Activated CD4-positive, alpha-beta T cell treated with anti-CD3 and anti-CD28 coated beads, Interleukin-2, amount 50 U/mL, for 1 hour (primary cell): ENCODE results near the gene MTCH1.

Experiments
- DNase-seq: peaks from one replicate; pipeline ENCODE4 v3.0.0-alpha.2; 2020

The MTCH1 gene

GRCh38 chr6:36989264-36989663 lies 3.3 kb upstream of the MTCH1 start:
- DNase-seq = no peak

GRCh38 chr6:36986704-36987047 lies 680 bp upstream of the MTCH1 start:
- no peak for DNase-seq

GRCh38 chr6:36985417-36985807 lies 584 bp downstream of the MTCH1 start:
- DNase-seq = no peak

- peak; percentile 64 for DNase-seq
Measured at GRCh38 chr6:36984581-36985416, 1.2 kb downstream of the MTCH1 start.

- DNase-seq = no peak
Measured at GRCh38 chr6:36983538-36983937, 2.5 kb downstream of the MTCH1 start.

- DNase-seq = no peak
Measured at GRCh38 chr6:36980876-36981619, 4.9 kb downstream of the MTCH1 start.

- DNase-seq = no peak
Measured at GRCh38 chr6:36980129-36980528, 5.9 kb downstream of the MTCH1 start.

GRCh38 chr6:36979347-36979742 lies 6.7 kb downstream of the MTCH1 start:
- DNase-seq = peak; percentile 34

GRCh38 chr6:36978421-36979346 lies 7.3 kb downstream of the MTCH1 start:
- DNase-seq = no peak

- no peak for DNase-seq
Measured at GRCh38 chr6:36977470-36977941, 8.5 kb downstream of the MTCH1 start.

- DNase-seq = no peak
Measured at GRCh38 chr6:36976931-36977330, 9.1 kb downstream of the MTCH1 start.

- no peak for DNase-seq
Measured at GRCh38 chr6:36976509-36976908, 9.5 kb downstream of the MTCH1 start.

- no peak for DNase-seq
Measured at GRCh38 chr6:36976007-36976264, 10.1 kb downstream of the MTCH1 start.

GRCh38 chr6:36975231-36976006 lies 10.6 kb downstream of the MTCH1 start:
- DNase-seq = no peak

GRCh38 chr6:36973647-36974046 lies 12.3 kb downstream of the MTCH1 start:
- no peak for DNase-seq

- DNase-seq = no peak
Measured at GRCh38 chr6:36973190-36973589, 12.8 kb downstream of the MTCH1 start.

- DNase-seq = no peak
Measured at GRCh38 chr6:36971921-36972673, 13.9 kb downstream of the MTCH1 start.

- DNase-seq = no peak
Measured at GRCh38 chr6:36970892-36971842, 14.8 kb downstream of the MTCH1 start.

GRCh38 chr6:36969988-36970891 lies 15.8 kb downstream of the MTCH1 start:
- no peak for DNase-seq
